ENCODE measurements around the gene RXRA. TPM values are rescaled to one million over a fixed set of nuclear protein-coding genes. Genes with fewer than 3 reads are reported as not detected.

Gene RXRA
- total and polyA plus RNA-seq, 10 of the 15 experiments (the other 5 are each of a cell fraction or from before 2014, with no cell fraction given) = 0.89 to 36.8 (median 11.1) TPM

DNA sequence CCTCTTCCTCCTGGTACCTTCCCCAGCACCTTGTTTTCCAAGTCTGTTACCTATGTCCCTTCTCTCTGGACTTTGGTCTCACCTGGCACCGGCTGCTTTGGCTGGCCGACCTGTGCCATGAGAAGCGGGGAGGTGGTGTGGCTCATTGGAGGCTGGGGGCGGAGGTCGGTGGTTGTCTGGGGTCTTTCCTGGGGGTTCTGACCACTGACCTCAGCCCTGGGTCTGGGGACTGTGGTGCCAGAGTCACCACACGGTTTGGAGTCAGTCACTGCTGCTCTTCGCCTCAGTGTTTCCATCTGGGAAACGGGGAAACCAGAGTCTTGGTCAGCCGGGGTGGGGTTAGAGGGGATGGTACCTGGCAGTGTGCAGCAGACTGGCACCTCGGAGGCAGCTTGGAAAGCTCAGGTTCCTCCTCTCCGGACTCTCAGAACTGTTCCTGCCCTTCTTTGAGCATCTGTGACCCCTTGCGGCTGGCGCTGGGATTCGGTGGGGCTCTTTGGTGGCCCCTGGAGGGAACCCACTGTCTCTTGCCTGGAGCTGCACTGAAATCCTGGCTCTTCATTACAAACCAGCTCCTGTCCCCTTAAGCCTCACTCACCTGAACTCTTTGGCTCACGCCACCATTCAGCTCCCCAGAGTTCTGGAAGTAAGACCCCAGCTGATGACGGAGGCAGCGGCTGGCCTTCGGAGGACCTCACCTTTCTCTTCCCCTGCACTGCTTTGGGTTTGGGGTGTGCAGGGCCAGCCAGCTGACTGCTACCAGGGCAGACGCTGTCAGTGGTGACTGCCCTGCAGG lies 4.1 kb upstream of the RXRA start:
- no peak for DNase-seq (ENCODE audit: low read depth, low spot score)
- ChIA-PET CTCF (interaction anchor here (1.2 kb wide), 1 partner anchor 12 kb away, joined by 3 read pairs; no protein-coding TSS in a partner anchor), SMC1A (ENCODE audit: uncharacterized antibody, unreplicated experiment) (interaction anchor here (1.5 kb wide), 1 partner anchor 54 kb away, joined by 3 read pairs; no protein-coding TSS in a partner anchor), POLR2A (no interaction called here), RAD21 (ENCODE audit: unreplicated experiment) (no interaction called here)
- WGBS (ENCODE audit: insufficient coverage, insufficient replicate concordance, low lambda C conversion rate, missing lambda C conversion rate) = 52% methylated on average over 19 of the region's 19 CpGs
- in situ Hi-C loops (cut with MboI) = no loop called here
- no peak overlapping the region for H3K4me2 ChIP-seq (ENCODE audit: control insufficient read depth, insufficient read depth)
- H3K27ac ChIP-seq (ENCODE audit: control insufficient read depth, insufficient read depth) = no peak overlapping the region
- H2AFZ ChIP-seq (ENCODE audit: control insufficient read depth, low read depth, low read length) = no peak overlapping the region
- no peaks in the 10 kb centered on the region for H3K9me3 ChIP-seq (replicated peaks; ENCODE audit: control insufficient read depth, insufficient read depth, low read length)
- no TSS peak for BruUV-seq (replicated peaks)
- TF ChIP-seq ZSCAN29 (IDR thresholded peaks at IDR 0.05) = no peak
- ATAC-seq = no peak
- peaks cover 0 to 6% of the 10 kb centered on the region in 2 experiments for H3K27me3 ChIP-seq (replicated peaks in 1 of 2; ENCODE audit: control insufficient read depth in 2 of 2, insufficient read depth in 2 of 2, low read length in 1 of 2)
- H3K36me3 ChIP-seq (ENCODE audit: control insufficient read depth in 2 of 2, insufficient read depth in 2 of 2, low read length in 1 of 2) = no peaks in the 10 kb centered on the region
- no peak for FAIRE-seq
- H4K20me1 ChIP-seq (ENCODE audit: control insufficient read depth, insufficient read depth) = no peaks in the 10 kb centered on the region
- H3K79me2 ChIP-seq (ENCODE audit: control insufficient read depth, insufficient read depth, low read length) = no peaks in the 10 kb centered on the region
- no peak overlapping the region for H3K4me3 ChIP-seq
- intact Hi-C loops (cut with micrococcal nuclease; ENCODE audit: unreplicated experiment) = no loop called here
- no peak overlapping the region for H3K9ac ChIP-seq (ENCODE audit: control insufficient read depth, insufficient read depth, low read length)
- H3K4me1 ChIP-seq (ENCODE audit: control insufficient read depth, insufficient read depth, low read length) = no peaks in the 10 kb centered on the region

DNA sequence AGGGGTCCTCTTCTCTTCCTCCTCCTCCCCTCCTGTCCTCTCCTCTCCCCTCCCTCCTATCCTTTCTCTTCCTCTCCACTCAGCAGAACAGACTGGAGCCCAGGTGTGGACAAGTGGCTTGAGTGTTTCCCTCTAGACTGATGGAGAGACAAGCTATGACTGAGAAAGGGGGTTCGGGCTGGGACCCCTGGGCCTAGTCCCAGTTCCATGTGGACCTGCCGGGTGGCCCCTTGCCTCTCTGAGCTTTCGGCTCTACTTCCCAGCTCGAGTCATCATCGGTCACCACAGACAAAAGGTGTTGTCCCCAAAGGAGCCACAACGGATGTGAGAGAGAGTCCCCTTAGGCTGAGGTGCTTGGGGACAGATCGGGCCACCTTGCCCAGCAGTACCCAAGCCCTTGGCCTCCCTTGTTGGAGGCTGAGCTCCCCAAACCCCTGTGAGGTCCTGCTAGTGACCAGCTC lies 3.4 kb upstream of the RXRA start:
- Histone ChIP-seq H3K79me2 (ENCODE audit: control insufficient read depth, insufficient read depth, low read length) (no peaks in the 10 kb centered on the region), H3K4me1 (ENCODE audit: control insufficient read depth, insufficient read depth, low read length) (no peaks in the 10 kb centered on the region), H3K4me2 (ENCODE audit: control insufficient read depth, insufficient read depth) (no peak overlapping the region), H2AFZ (ENCODE audit: control insufficient read depth, low read depth, low read length) (no peak overlapping the region), H3K9me3 (replicated peaks; ENCODE audit: control insufficient read depth, insufficient read depth, low read length) (no peaks in the 10 kb centered on the region), H3K36me3 (ENCODE audit: control insufficient read depth in 2 of 2, insufficient read depth in 2 of 2, low read length in 1 of 2) (no peaks in the 10 kb centered on the region), H3K9ac (ENCODE audit: control insufficient read depth, insufficient read depth, low read length) (no peak overlapping the region), H4K20me1 (ENCODE audit: control insufficient read depth, insufficient read depth) (no peaks in the 10 kb centered on the region), H3K4me3 (no peak overlapping the region), H3K27me3 (replicated peaks in 1 of 2; ENCODE audit: control insufficient read depth in 2 of 2, insufficient read depth in 2 of 2, low read length in 1 of 2) (peaks cover 2 to 12% of the 10 kb centered on the region in 2 experiments), H3K27ac (ENCODE audit: control insufficient read depth, insufficient read depth) (no peak overlapping the region)
- TF ChIP-seq ZZZ3 (IDR thresholded peaks at IDR 0.05; ENCODE audit: control insufficient read depth, insufficient read length, low read depth) (no peak), MTA3 (IDR thresholded peaks at IDR 0.05; ENCODE audit: borderline replicate concordance, low read length) (no peak), SMARCA5 (IDR thresholded peaks at IDR 0.05) (no peak)
- TF ChIP-seq, protein P1, sequence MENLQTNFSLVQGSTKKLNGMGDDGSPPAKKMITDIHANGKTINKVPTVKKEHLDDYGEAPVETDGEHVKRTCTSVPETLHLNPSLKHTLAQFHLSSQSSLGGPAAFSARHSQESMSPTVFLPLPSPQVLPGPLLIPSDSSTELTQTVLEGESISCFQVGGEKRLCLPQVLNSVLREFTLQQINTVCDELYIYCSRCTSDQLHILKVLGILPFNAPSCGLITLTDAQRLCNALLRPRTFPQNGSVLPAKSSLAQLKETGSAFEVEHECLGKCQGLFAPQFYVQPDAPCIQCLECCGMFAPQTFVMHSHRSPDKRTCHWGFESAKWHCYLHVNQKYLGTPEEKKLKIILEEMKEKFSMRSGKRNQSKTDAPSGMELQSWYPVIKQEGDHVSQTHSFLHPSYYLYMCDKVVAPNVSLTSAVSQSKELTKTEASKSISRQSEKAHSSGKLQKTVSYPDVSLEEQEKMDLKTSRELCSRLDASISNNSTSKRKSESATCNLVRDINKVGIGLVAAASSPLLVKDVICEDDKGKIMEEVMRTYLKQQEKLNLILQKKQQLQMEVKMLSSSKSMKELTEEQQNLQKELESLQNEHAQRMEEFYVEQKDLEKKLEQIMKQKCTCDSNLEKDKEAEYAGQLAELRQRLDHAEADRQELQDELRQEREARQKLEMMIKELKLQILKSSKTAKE (IDR thresholded peaks at IDR 0.05; ENCODE audit: low read depth, poor library complexity, severe bottlenecking) = no peak
- TF ChIP-seq, protein P2, sequence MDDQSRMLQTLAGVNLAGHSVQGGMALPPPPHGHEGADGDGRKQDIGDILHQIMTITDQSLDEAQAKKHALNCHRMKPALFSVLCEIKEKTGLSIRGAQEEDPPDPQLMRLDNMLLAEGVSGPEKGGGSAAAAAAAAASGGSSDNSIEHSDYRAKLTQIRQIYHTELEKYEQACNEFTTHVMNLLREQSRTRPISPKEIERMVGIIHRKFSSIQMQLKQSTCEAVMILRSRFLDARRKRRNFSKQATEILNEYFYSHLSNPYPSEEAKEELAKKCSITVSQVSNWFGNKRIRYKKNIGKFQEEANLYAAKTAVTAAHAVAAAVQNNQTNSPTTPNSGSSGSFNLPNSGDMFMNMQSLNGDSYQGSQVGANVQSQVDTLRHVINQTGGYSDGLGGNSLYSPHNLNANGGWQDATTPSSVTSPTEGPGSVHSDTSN (IDR thresholded peaks at IDR 0.05; ENCODE audit: insufficient replicate concordance, low read depth, low read length) = no peak
- TF ChIP-seq, protein P3, sequence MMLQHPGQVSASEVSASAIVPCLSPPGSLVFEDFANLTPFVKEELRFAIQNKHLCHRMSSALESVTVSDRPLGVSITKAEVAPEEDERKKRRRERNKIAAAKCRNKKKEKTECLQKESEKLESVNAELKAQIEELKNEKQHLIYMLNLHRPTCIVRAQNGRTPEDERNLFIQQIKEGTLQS (IDR thresholded peaks at IDR 0.05; ENCODE audit: borderline replicate concordance, extremely low read depth, low read depth, low read length) = no peak
- TF ChIP-seq, protein P4, sequence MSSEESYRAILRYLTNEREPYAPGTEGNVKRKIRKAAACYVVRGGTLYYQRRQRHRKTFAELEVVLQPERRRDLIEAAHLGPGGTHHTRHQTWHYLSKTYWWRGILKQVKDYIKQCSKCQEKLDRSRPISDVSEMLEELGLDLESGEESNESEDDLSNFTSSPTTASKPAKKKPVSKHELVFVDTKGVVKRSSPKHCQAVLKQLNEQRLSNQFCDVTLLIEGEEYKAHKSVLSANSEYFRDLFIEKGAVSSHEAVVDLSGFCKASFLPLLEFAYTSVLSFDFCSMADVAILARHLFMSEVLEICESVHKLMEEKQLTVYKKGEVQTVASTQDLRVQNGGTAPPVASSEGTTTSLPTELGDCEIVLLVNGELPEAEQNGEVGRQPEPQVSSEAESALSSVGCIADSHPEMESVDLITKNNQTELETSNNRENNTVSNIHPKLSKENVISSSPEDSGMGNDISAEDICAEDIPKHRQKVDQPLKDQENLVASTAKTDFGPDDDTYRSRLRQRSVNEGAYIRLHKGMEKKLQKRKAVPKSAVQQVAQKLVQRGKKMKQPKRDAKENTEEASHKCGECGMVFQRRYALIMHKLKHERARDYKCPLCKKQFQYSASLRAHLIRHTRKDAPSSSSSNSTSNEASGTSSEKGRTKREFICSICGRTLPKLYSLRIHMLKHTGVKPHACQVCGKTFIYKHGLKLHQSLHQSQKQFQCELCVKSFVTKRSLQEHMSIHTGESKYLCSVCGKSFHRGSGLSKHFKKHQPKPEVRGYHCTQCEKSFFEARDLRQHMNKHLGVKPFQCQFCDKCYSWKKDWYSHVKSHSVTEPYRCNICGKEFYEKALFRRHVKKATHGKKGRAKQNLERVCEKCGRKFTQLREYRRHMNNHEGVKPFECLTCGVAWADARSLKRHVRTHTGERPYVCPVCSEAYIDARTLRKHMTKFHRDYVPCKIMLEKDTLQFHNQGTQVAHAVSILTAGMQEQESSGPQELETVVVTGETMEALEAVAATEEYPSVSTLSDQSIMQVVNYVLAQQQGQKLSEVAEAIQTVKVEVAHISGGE (CRISPR knock-in tag; IDR thresholded peaks at IDR 0.05) = no peak
- no peak for DNase-seq (ENCODE audit: low read depth, low spot score)
- BruUV-seq (replicated peaks) = no TSS peak
- ATAC-seq = no peak
- WGBS (ENCODE audit: insufficient coverage, insufficient replicate concordance, low lambda C conversion rate, missing lambda C conversion rate) = 11% methylated on average over 7 of the region's 7 CpGs
- SMC1A ChIA-PET (ENCODE audit: uncharacterized antibody, unreplicated experiment) = interaction anchor here (1.5 kb wide), 1 partner anchor 55 kb away, joined by 3 read pairs; no protein-coding TSS in a partner anchor
- POLR2A ChIA-PET = no interaction called here
- CTCF ChIA-PET = interaction anchor here (1.2 kb wide), 1 partner anchor 13 kb away, joined by 3 read pairs; no protein-coding TSS in a partner anchor
- FAIRE-seq = no peak
- in situ Hi-C loops (cut with MboI) = no loop called here
- intact Hi-C loops (cut with micrococcal nuclease; ENCODE audit: unreplicated experiment) = no loop called here
- RAD21 ChIA-PET (ENCODE audit: unreplicated experiment) = no interaction called here

Data from GM12878 (cell line).